AG04449 (cell line): Measurements from ENCODE around the gene S100PBP.

Experiments used
- CTCF ChIA-PET: fragments of 350-600 bp; formaldehyde crosslinking; extraction: SDS; loops from one replicate; lab custom pipeline; 2021; ENCODE audit warnings: antibody characterized with exemption; lab: Yijun Ruan, JAX
- POLR2A ChIA-PET: fragments of 400-600, 350-600 bp; formaldehyde crosslinking; extraction: SDS; loops from one replicate; lab custom pipeline; 2020; ENCODE audit warnings: antibody characterized with exemption, inconsistent platforms; lab: Yijun Ruan, JAX
- DNase-seq: peaks from one replicate; pipeline ENCODE4 v3.0.0-alpha.2; 2010; ENCODE audit warnings: low read depth, low spot score
- H3K4me3 ChIP-seq: 2 replicates; pipeline ENCODE4 v1.5.1; 2011; ENCODE audit warnings: low read depth, mild to moderate bottlenecking, control low read depth, low read length
- CTCF ChIP-seq: IDR thresholded peaks from one replicate; pipeline ENCODE4 v1.5.1; 2011; ENCODE audit warnings: mild to moderate bottlenecking, moderate library complexity, low read length, control low read depth, inconsistent platforms; ENCODE audit not compliant: insufficient read depth; ENCODE audit errors: missing control alignments

Gene S100PBP

GRCh38 chr1:32889731-32890278 lies 72.4 kb downstream of the S100PBP start:
- CTCF ChIA-PET, result interaction anchor here (0.5 to 11.7 kb wide), 9 partner anchors 8 to 118 kb away, joined by 3 to 179 read pairs (median 4); partner anchors contain the start of gene FNDC5
- DNase-seq, result no peak
- POLR2A ChIA-PET, result no interaction called here

GRCh38 chr1:32890516-32891240 lies 73.2 kb downstream of the S100PBP start:
- ChIA-PET CTCF (interaction anchor here (0.5 to 11.7 kb wide), 12 partner anchors 8 to 198 kb away, joined by 3 to 179 read pairs (median 6); partner anchors contain the start of gene FNDC5), POLR2A (no interaction called here)
- no peak for DNase-seq
- no peak overlapping the region for H3K4me3 ChIP-seq
- no peak for TF ChIP-seq CTCF

More at GRCh38 chr1:32889731-32890278, 72.4 kb downstream of the S100PBP start:
- H3K4me3 ChIP-seq, result no peak overlapping the region
- TF ChIP-seq CTCF, result no peak

DNA sequence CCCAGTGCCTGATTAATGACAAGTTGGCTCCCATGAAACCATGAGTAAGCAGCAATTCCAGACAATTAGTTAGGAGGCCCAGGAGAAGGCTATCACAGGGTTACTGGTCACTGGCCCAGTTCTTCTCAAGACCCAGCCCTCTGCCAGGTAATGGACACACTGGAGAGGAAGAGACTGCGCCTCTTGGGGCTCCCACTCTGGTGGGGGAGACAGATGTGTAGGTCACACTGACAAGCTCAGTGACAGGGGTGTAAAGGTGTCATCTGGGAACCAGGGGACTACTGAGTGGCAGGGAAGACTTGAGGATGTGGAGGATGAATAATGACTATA lies 73.8 kb downstream of the S100PBP start:
- DNase-seq, result no peak
- ChIA-PET CTCF (interaction anchor here (1.0 to 11.7 kb wide), 8 partner anchors 9 to 197 kb away, joined by 3 to 179 read pairs (median 10); partner anchors contain the start of gene FNDC5), POLR2A (no interaction called here)
- H3K4me3 ChIP-seq, result no peak overlapping the region
- TF ChIP-seq CTCF, result no peak

DNA sequence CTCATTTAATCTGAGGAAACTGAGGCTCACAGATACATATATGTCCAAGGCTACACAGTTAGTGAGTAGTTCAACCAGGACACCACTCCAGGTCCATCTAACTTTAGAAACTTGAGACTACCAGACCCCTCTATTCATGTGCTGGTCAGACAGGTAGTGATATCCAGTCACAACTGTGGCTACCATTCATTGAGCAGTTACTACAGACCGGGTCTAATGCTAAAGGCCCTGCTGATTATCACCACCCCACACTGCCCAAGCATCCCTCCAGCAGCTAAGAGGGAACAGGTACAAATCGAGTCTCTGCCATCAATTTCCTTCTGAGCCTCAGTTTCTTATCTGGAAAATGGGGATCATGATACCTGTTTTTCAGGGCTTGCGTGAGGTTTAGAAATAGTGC lies 74.2 kb downstream of the S100PBP start:
- ChIA-PET CTCF (interaction anchor here (1.0 to 11.7 kb wide), 12 partner anchors 9 to 197 kb away, joined by 3 to 179 read pairs (median 6); partner anchors contain the start of gene FNDC5), POLR2A (no interaction called here)
- DNase-seq, result no peak
- H3K4me3 ChIP-seq, result no peak overlapping the region
- no peak for TF ChIP-seq CTCF

DNA sequence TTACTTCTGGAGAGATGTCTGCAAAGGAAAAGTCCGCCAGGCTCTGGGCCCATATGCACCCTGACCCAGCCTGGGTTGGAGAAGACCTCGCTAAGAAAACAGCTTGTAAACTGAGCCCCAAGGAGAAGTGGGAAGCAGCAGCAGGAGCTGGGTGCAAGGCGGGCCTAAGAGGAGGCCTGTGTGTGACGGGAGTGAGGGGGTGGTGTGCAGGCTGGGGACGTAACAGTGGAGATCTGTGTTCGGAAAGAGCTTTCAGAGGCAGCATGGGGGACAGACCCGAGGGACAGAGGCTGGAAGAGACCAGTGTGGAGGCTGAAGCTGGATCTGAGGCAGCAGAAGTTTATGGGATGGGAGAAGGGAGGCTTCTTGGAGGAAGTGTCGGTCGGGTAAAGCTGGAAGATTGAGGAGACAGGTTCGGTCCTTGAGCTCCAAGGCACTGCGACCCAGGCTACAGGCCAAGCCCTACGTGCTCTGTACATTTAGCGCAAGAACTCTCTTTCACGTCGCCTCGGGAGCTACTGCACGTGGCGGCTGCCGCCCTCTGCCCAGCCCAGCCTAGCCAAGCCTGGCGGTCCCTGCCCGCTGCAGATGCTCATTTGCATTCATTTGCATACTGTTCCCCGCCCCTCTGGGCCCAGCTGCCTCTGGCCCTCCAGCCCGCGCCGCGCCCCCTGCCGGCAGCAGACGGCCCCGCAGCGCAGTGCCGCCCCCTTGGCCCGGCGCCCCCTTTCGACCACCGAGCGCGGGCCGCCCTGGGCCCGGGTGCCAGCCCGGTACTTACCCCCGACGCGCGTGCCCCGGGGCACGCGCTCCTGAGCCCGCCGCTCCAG lies 75.1 kb downstream of the S100PBP start:
- ChIA-PET POLR2A (interaction anchor here (1.0 kb wide), 1 partner anchor 188 kb away, joined by 3 read pairs; the partner anchor contains the start of gene AZIN2), CTCF (interaction anchor here (0.6 to 11.7 kb wide), 24 partner anchors 8 to 492 kb away, joined by 3 to 179 read pairs (median 4); partner anchors contain the start of genes FNDC5 and RNF19B)
- peak overlapping the region; percentile 51 for H3K4me3 ChIP-seq
- peak; percentile 56 for TF ChIP-seq CTCF
- DNase-seq, result no peak
